Activated CD8-positive, alpha-beta memory T cell treated with anti-CD3 and anti-CD28 coated beads, Interleukin-2, amount 10 ng/mL, durations not matched to agents 7 days and 5 days (primary cell): ENCODE results near the gene EIF6. TPM values are rescaled to one million over a fixed set of nuclear protein-coding genes. Genes with fewer than 3 reads are reported as not detected.
"Not testable (repeated sequence)": the region's sequence is repeated elsewhere in the genome, so short reads cannot be mapped to it uniquely, and the experiment has no call there.

Experiments used
- ATAC-seq: fragments of 150-1000 bp; cut with Tn5 transposase; one replicate; pipeline ENCODE4 v1.10.0; 2021; ENCODE audit warnings: moderate library complexity
- CTCF ChIA-PET: fragments of 350-600 bp; sonication (Branson Sonifier 250); formaldehyde crosslinking; loops from one replicate; lab custom pipeline; 2021; ENCODE audit warnings: antibody characterized with exemption; lab: Charles Lee
- DNase-seq: peaks from one replicate; pipeline ENCODE4 v3.0.0-alpha.2; 2020
- H3K27ac Mint-ChIP-seq: one replicate; pipeline ENCODE4 v1.8.0; 2021; ENCODE audit warnings: mild to moderate bottlenecking, mixed read lengths
- H3K27me3 Mint-ChIP-seq: one replicate; pipeline ENCODE4 v1.8.0; 2021; ENCODE audit warnings: mixed read lengths
- H3K36me3 Mint-ChIP-seq: one replicate; pipeline ENCODE4 v1.8.0; 2021; ENCODE audit warnings: mild to moderate bottlenecking, mixed read lengths
- H3K4me1 Mint-ChIP-seq: one replicate; pipeline ENCODE4 v1.8.0; 2021; ENCODE audit warnings: mixed read lengths
- H3K4me3 Mint-ChIP-seq: one replicate; pipeline ENCODE4 v1.8.0; 2021; ENCODE audit warnings: mild to moderate bottlenecking, moderate library complexity, mixed read lengths
- H3K9me3 Mint-ChIP-seq: one replicate; pipeline ENCODE4 v1.8.0; 2022; ENCODE audit warnings: low read depth, mixed read lengths
- total RNA-seq, 2 experiments: library from RNA; stranded (reverse); gene quantifications; one replicate each; pipeline ENCODE4 v1.2.3, GENCODE V29; 2021

The EIF6 gene
- total RNA-seq, 2 experiments from 2014 or later, result 98.6 to 121 TPM

DNA sequence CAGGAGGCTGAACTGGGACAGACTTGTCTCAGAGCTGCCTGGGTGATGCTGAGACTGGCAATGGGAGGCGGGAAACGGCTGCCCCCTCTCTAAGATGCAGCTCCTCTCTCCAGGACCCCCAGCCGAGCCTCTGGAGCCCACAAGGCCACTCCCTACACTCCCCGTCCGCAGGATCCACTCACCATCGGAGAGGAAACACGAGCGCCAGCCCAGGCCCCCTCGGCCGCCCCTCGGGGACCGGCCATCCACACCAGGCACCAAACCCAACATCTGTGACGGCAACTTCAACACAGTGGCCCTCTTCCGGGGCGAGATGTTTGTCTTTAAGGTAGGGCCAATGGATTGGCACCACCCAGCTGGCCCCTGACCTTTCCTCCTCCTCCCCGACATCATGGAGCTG is 17.5 kb downstream of the EIF6 start:
- Mint-ChIP-seq H3K4me3 (no peak overlapping the region), H3K36me3 (peaks cover 2% of the 10 kb centered on the region), H3K27me3 (no peaks in the 10 kb centered on the region), H3K9me3 (no peaks in the 10 kb centered on the region), H3K27ac (no peak overlapping the region), H3K4me1 (peaks cover 11% of the 10 kb centered on the region)
- DNase-seq, result no peak
- CTCF ChIA-PET, result interaction anchor here (1.0 to 1.2 kb wide), 2 partner anchors 10 to 120 kb away, joined by 3 read pairs; partner anchors contain the start of genes EDEM2 and MMP24OS
- ATAC-seq, result no peak

DNA sequence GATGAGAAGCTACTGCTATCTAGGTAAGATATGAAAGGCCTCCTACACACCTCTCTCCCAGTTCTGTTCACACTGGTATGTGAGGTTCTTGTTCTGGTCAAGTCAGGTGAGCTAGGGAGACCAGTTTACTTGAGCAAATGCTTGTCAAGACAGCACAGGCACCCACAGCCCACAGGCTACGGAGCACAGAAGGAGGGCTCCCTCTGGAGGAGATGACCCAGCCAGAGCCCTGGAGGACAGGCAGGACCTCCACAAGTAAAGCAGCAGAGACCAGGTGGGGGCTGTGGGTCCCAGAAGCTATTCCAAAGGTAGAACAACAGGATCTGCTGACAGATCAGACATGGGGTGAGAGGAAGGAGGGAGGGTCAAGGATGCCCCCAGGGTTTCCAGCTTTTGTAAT is 19.8 kb downstream of the EIF6 start:
- Mint-ChIP-seq H3K27ac (no peak overlapping the region), H3K4me1 (no peaks in the 10 kb centered on the region), H3K36me3 (no peaks in the 10 kb centered on the region), H3K27me3 (no peaks in the 10 kb centered on the region), H3K9me3 (no peaks in the 10 kb centered on the region), H3K4me3 (no peak overlapping the region)
- CTCF ChIA-PET, result interaction anchor here (0.6 to 2.4 kb wide), 3 partner anchors 13 to 118 kb away, joined by 3 to 7 read pairs (median 4); partner anchors contain the start of gene EDEM2
- ATAC-seq (no peak), DNase-seq (no peak)

DNA sequence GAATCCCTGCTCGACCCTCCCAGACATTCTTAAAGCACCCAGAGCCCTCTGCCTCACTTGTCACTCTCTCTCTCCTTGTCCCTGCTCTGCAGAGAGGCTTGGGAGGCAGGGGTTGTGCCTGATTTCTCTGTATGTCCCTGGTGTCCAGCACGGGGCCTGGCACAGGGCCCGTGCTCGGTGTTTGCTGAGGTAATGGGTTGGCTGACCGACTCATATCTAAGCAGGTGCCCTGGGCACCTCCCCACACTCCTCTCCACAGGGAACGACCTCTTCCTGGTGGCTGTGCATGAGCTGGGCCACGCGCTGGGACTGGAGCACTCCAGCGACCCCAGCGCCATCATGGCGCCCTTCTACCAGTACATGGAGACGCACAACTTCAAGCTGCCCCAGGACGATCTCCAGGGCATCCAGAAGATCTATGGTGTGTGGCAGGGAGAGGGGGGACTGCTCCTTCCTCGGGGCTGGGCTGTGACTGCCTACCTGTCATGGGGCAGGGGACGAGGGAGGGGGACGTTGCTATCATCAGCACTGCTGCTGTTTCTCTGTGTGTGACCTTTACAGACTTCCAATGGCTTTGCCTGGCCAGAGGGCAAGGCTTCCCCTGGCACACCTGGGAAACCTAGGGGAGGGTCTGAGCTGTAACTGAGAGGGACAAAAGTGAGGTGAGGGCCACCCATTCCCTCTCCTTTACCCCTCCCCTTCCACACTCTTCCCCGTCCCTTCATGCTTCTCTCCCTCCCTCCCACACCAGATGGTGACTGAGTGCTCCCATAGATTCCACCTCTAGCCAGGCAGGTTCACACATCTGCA is 20.8 kb downstream of the EIF6 start:
- Mint-ChIP-seq H3K9me3 (no peaks in the 10 kb centered on the region), H3K4me3 (no peak overlapping the region), H3K27ac (no peak overlapping the region), H3K36me3 (no peaks in the 10 kb centered on the region), H3K4me1 (no peaks in the 10 kb centered on the region), H3K27me3 (no peaks in the 10 kb centered on the region)
- CTCF ChIA-PET, result interaction anchor here (1.5 to 2.4 kb wide), 3 partner anchors 12 to 156 kb away, joined by 3 to 7 read pairs (median 4); partner anchors contain the start of gene EDEM2
- DNase-seq (no peak), ATAC-seq (no peak)

DNA sequence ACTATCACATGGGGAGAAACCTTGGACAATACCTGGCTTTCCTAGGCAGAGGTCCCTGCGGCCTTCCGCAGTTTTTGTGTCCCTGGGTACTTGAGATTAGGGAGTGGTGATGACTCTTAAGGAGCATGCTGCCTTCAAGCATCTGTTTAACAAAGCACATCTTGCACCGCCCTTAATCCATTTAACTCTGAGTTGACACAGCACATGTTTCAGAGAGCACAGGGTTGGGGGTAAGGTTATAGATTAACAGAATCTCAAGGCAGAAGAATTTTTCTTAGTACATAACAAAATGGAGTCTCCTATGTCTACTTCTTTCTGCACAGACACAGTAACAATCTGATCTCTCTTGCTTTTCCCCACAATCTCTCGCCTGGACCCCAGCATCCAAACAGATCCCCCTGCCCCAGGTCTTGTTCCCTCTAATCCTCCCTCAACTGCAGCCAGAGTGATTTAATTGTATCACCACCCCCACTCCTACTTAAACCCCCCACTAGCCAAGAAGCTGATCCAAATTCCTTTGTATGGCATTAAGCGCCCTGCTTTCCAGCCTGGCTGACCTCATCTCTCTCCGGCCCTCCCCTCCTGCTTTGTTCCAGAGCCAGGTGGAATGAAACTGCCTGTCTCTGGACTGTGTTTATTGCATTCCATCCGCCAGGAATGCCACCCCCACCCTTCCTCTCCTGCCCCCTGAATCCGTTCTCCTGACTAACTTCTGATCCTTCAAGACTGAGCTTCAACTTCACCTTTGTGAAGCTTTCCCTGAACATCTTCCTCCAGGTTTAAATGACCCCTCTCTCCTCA is 21.6 kb downstream of the EIF6 start:
- not testable (repeated sequence) for ATAC-seq, H3K4me1 Mint-ChIP-seq, H3K36me3 Mint-ChIP-seq, DNase-seq, H3K4me3 Mint-ChIP-seq, H3K27ac Mint-ChIP-seq, H3K27me3 Mint-ChIP-seq, H3K9me3 Mint-ChIP-seq
- CTCF ChIA-PET, result interaction anchor here (1.5 kb wide), 1 partner anchor 155 kb away, joined by 3 read pairs; no protein-coding TSS in a partner anchor

- H3K27me3 Mint-ChIP-seq, result not testable (repeated sequence)
Observed at GRCh38 chr20:35262321-35262720, 22.3 kb downstream of the EIF6 start.

GRCh38 chr20:35260426-35260825 is 24.1 kb downstream of the EIF6 start:
- no peaks in the 10 kb centered on the region for H3K9me3 Mint-ChIP-seq
- H3K27me3 Mint-ChIP-seq, result no peaks in the 10 kb centered on the region
- H3K36me3 Mint-ChIP-seq, result no peaks in the 10 kb centered on the region
- H3K4me3 Mint-ChIP-seq, result no peak overlapping the region
- DNase-seq, result no peak
- no peaks in the 10 kb centered on the region for H3K4me1 Mint-ChIP-seq
- CTCF ChIA-PET, result interaction anchor here (1.5 to 2.4 kb wide), 2 partner anchors 9 to 16 kb away, joined by 4 to 9 read pairs; no protein-coding TSS in a partner anchor
- H3K27ac Mint-ChIP-seq, result no peak overlapping the region
- no peak for ATAC-seq

More at GRCh38 chr20:35262321-35262720, 22.3 kb downstream of the EIF6 start:
- H3K4me1 Mint-ChIP-seq, H3K27ac Mint-ChIP-seq, H3K9me3 Mint-ChIP-seq, H3K36me3 Mint-ChIP-seq, H3K4me3 Mint-ChIP-seq, DNase-seq, ATAC-seq: not testable (repeated sequence)
- CTCF ChIA-PET, result interaction anchor here (0.7 kb wide), 1 partner anchor 63 kb away, joined by 3 read pairs; no protein-coding TSS in a partner anchor

DNA sequence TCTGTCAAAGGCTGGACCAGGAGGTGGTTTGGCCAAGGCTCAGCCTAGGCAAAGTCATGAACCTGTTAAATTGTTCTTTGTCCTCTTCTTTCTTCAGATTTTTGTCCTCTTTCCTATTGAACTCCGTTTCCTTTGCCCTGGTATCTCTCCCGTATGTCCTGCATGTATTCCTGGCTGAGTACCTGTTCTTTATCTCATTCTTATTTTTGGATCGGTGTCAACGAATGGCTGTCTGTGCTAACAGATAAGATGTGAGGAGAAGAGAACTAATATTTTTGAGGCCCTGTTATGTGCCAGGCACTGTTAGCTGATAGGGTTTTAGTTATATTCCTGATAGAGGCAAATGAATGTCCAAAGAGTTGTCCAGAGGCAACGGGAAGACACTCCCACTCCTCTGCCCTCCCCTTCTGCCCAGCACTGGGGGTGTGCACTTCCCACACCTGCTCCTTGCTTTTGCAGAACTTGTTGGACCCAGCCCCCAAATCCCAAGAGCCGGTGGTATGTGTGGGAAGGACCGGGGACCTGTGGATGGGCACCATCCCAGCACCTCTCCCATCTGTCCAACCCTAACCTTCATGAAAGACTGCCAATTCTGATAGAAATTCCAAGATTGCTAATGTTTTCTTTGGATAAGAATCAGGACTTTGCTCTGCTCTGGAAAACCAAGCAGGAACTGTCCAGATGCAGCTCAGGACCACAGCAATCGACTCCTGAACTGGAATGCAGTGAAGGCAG is 27.2 kb downstream of the EIF6 start:
- no peaks in the 10 kb centered on the region for H3K9me3 Mint-ChIP-seq
- no peak overlapping the region for H3K4me3 Mint-ChIP-seq
- H3K36me3 Mint-ChIP-seq, result no peaks in the 10 kb centered on the region
- peaks cover 9% of the 10 kb centered on the region for H3K4me1 Mint-ChIP-seq
- DNase-seq (no peak), ATAC-seq (no peak)
- H3K27me3 Mint-ChIP-seq, result no peaks in the 10 kb centered on the region
- CTCF ChIA-PET, result interaction anchor here (1.4 kb wide), 1 partner anchor 11 kb away, joined by 4 read pairs; no protein-coding TSS in a partner anchor
- H3K27ac Mint-ChIP-seq, result no peak overlapping the region

- no peaks in the 10 kb centered on the region for H3K9me3 Mint-ChIP-seq
- H3K27ac Mint-ChIP-seq, result no peak overlapping the region
- no peak for DNase-seq
- ATAC-seq, result no peak
- no peaks in the 10 kb centered on the region for H3K27me3 Mint-ChIP-seq
- H3K4me1 Mint-ChIP-seq, result peaks cover 28% of the 10 kb centered on the region
- H3K36me3 Mint-ChIP-seq, result no peaks in the 10 kb centered on the region
- CTCF ChIA-PET, result interaction anchor here (1.1 kb wide), 1 partner anchor 14 kb away, joined by 5 read pairs; no protein-coding TSS in a partner anchor
- no peak overlapping the region for H3K4me3 Mint-ChIP-seq
Observed at GRCh38 chr20:35254448-35254999, 30.0 kb downstream of the EIF6 start.

- Mint-ChIP-seq H3K9me3 (no peaks in the 10 kb centered on the region), H3K4me1 (peaks cover 28% of the 10 kb centered on the region), H3K36me3 (no peaks in the 10 kb centered on the region), H3K4me3 (no peak overlapping the region), H3K27me3 (no peaks in the 10 kb centered on the region), H3K27ac (peak overlapping the region; percentile 63)
- ATAC-seq, result no peak
- DNase-seq, result no peak
- CTCF ChIA-PET, result no interaction called here
Observed at GRCh38 chr20:35253010-35253409, 31.6 kb downstream of the EIF6 start.

GRCh38 chr20:35252598-35252997 is 32.0 kb downstream of the EIF6 start:
- H3K36me3 Mint-ChIP-seq, H3K27me3 Mint-ChIP-seq, H3K9me3 Mint-ChIP-seq, DNase-seq: not testable (repeated sequence)
- peaks cover 28% of the 10 kb centered on the region for H3K4me1 Mint-ChIP-seq
- CTCF ChIA-PET, result interaction anchor here (1.0 to 2.1 kb wide), 4 partner anchors 12 to 25 kb away, joined by 3 to 6 read pairs (median 5); partner anchors contain the start of gene MMP24OS
- H3K27ac Mint-ChIP-seq, result peak overlapping the region; percentile 96
- ATAC-seq, result peak; percentile 21
- H3K4me3 Mint-ChIP-seq, result peak overlapping the region; percentile 46

DNA sequence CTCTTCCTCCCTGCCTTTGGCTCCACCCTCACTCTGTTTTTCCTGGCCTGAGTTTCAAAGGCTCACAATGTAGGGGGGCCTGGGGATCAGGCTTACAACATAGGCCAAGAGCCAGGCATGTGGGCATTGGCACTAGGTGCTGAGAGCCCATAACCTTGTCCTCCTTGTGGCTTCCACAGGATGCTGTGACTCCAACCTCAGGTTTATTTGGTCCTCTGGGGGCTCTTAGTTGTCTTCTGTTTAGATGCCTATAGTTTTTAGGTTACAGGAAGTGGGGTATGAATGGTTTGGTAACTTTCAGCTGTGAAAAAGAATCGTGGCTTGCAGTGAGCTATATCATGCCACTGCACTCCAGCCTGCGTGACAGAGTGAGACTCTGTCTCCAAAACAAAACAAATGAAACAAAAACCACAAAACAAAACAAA is 32.5 kb downstream of the EIF6 start:
- H3K27ac Mint-ChIP-seq, result peak overlapping the region; percentile 96
- DNase-seq, result peak; percentile 88
- H3K9me3 Mint-ChIP-seq, result no peaks in the 10 kb centered on the region
- no peaks in the 10 kb centered on the region for H3K27me3 Mint-ChIP-seq
- ATAC-seq, result peak; percentile 93
- peak overlapping the region; percentile 46 for H3K4me3 Mint-ChIP-seq
- CTCF ChIA-PET, result interaction anchor here (1.0 to 2.1 kb wide), 4 partner anchors 13 to 26 kb away, joined by 3 to 6 read pairs (median 5); partner anchors contain the start of gene MMP24OS
- H3K4me1 Mint-ChIP-seq, result peaks cover 28% of the 10 kb centered on the region
- H3K36me3 Mint-ChIP-seq, result no peaks in the 10 kb centered on the region

DNA sequence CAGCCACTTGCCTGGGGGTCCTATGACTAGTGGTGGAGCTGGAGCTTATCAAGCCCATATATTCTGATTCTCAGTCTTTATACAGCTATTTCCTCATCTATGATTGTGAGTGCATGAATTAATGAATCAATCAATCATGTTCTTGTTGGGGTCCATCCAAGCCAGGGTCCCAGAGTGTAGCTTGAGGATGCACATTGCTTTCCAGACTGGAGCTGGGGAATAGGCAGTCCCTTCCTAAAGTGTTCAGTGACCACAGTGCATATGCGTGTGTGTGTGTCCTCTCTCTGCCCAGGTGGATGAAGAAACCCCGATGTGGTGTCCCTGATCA is 33.0 kb downstream of the EIF6 start:
- Mint-ChIP-seq H3K36me3 (no peaks in the 10 kb centered on the region), H3K4me1 (peaks cover 28% of the 10 kb centered on the region), H3K27ac (peak overlapping the region; percentile 96), H3K9me3 (no peaks in the 10 kb centered on the region), H3K27me3 (no peaks in the 10 kb centered on the region), H3K4me3 (peak overlapping the region; percentile 46)
- ATAC-seq (no peak), DNase-seq (no peak)
- CTCF ChIA-PET, result interaction anchor here (0.8 to 2.1 kb wide), 7 partner anchors 13 to 195 kb away, joined by 3 to 6 read pairs (median 4); partner anchors contain the start of genes MMP24 and MMP24OS
